A549 (cell line): Measurements from ENCODE around the gene NFIX.

Experiments used
- BHLHE40 ChIP-seq: IDR thresholded peaks from 2 replicates; pipeline ENCODE4 v1.6.1; 2012; ENCODE audit warnings: low read depth, low read length, inconsistent platforms
- CHD4 ChIP-seq: fragments of 200-600 bp; sonication (generic); IDR thresholded peaks from 2 replicates; pipeline ENCODE4 v1.6.1; 2016; ENCODE audit warnings: antibody characterized with exemption, mild to moderate bottlenecking, borderline replicate concordance
- USF2 ChIP-seq: fragments of 450-650 bp; IDR thresholded peaks from 2 replicates; pipeline ENCODE4 v1.6.1; 2014; ENCODE audit warnings: antibody characterized with exemption

- TF ChIP-seq BHLHE40 (no peak), USF2 (no peak), CHD4 (no peak)
Measured at GRCh38 chr19:13017306-13018034, 22.2 kb downstream of the NFIX start.
